ENCODE results near the gene PLEKHF1. TPM values are rescaled to one million over a fixed set of nuclear protein-coding genes. Genes with fewer than 3 reads are reported as not detected.

PLEKHF1 gene
- total RNA-seq, 1 experiment from 2014 or later, result 2.0 TPM

DNA sequence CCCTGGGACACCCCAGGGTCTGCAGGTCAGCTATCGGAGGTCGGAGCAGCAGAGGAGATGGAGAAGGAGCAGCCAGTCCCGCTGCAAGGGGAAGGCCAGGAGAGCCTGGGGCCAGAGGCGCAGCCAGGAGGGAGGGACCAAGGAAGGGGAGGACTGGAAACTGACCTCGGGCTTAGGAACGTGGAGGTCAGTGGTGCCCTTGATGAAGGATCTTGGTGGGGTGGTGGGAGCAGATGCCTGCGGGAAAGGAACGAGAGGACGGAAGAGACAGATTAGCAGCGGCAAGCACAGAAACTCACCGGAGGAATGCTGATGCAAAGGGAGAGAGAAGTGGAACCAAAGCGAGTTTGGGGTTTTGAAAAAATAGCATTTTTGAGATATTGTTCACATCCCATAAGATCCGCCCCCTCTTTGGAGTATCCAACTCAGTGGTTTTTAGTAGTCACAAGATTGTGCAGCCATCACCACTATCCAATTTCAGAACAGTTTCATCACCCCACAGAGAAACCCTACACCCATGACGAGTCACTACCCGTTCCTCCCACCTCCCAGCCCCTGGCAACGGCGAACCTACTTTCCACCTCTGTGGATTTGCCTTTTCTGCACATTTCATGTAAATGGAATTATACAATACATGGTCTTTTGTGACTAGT lies 22.1 kb downstream of the PLEKHF1 start:
- peak; percentile 62 to 75 for DNase-seq

DNA sequence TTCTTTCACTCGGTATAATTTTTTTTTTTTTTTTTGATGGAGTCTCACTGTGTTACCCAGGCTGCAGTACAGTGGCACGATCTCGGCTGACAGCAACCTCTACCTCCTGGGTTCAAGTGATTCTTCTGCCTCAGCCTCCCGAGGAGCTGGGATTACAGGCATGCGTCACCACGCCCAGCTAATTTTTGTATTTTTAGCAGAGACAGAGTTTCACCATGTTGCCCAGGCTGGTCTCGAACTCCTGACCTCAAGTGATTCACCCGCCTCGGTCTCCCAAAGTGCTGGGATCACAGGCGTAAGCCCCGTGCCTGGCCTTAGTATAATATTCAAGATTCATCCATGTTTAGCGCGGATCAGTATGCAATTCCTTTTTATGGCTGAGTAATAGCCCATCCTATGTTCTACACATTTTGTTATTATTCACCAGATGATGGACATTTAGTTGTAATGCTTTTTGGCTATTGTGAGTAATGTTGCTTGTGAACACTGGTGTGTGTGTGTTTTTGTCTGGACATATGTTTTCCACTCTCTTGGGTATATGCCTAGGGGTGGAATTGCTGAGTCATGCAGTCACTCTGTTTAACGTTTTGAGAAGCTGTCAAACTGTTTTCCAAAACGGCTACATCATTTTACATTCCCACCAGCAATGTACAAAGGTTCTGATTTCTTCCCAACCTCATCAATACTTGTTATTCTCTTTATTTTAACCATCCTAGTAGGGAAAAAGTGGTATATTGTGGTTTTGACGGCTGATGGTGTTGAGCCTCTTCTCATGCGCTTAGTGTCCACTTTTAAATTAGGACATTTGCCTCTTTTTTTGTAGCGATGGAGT lies 22.9 kb downstream of the PLEKHF1 start:
- Histone ChIP-seq H3K27ac (peak overlapping the region; percentile 27; the same call in 1 of the 2 replicates), H3K9me3 (replicated peaks) (no peaks in the 10 kb centered on the region), H3K4me1 (peaks cover 3% of the 10 kb centered on the region; the same call in 1 of the 2 replicates), H3K36me3 (no peaks in the 10 kb centered on the region), H3K27me3 (no peaks in the 10 kb centered on the region), H3K4me3 (peak overlapping the region; percentile 39)
- DNase-seq, result no peak

More for the DNA sequence above, 22.1 kb downstream of the PLEKHF1 start:
- Histone ChIP-seq H3K9me3 (replicated peaks) (no peaks in the 10 kb centered on the region), H3K27me3 (no peaks in the 10 kb centered on the region), H3K27ac (peak overlapping the region; percentile 27), H3K4me1 (peaks cover 3% of the 10 kb centered on the region; the same call in 1 of the 2 replicates), H3K4me3 (peak overlapping the region; percentile 39), H3K36me3 (no peaks in the 10 kb centered on the region)

DNA sequence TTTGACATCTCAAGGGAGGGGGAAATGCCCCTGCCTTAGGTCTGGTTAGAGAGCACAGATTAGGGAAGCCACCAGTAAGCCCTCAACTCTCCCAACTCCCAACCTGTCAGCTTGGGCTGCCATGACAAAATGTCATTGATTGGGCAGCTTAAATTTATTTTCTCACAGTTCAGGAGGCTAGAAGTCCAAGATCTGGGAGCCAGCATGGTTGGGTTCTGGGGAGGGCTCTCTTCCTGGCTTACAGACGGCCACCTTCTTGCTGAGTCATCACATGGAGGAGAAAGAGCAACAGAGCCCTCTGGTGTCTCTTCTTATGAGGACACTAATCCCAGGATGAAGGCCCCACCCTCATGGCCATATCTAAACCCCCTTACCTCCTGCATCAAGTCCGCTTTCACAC lies 25.6 kb downstream of the PLEKHF1 start:
- no peak overlapping the region for H3K4me3 ChIP-seq
- H3K9me3 ChIP-seq (replicated peaks), result no peaks in the 10 kb centered on the region
- peak; percentile 51 to 77 for DNase-seq
- H3K27me3 ChIP-seq, result no peaks in the 10 kb centered on the region
- H3K27ac ChIP-seq, result no peak overlapping the region
- no peaks in the 10 kb centered on the region for H3K36me3 ChIP-seq
- peaks cover 3% of the 10 kb centered on the region; the same call in 1 of the 2 replicates for H3K4me1 ChIP-seq

DNA sequence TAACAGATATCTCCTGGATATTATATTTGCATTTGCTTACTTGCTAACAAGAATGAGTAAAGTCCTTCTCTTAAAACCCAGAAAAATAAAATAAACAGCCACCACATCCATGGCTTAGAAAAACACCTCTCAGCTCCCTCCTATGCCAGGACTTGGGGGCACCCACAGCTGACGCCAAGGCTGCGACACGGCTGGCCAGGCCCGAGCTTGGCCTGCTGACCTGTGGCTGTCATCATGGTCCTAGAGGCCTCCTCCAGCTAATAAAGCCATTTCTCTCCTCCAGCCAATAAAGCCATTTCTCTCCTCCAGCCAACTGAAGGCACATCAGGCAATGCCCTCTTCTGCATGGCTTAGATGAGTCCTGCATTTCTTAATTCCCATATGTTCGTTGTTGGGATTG lies 28.9 kb downstream of the PLEKHF1 start:
- H3K36me3 ChIP-seq, result no peaks in the 10 kb centered on the region
- no peak overlapping the region for H3K4me3 ChIP-seq
- H3K27me3 ChIP-seq, result no peaks in the 10 kb centered on the region
- no peaks in the 10 kb centered on the region for H3K9me3 ChIP-seq (replicated peaks)
- no peaks in the 10 kb centered on the region for H3K4me1 ChIP-seq
- H3K27ac ChIP-seq, result no peak overlapping the region
- no peak for DNase-seq

DNA sequence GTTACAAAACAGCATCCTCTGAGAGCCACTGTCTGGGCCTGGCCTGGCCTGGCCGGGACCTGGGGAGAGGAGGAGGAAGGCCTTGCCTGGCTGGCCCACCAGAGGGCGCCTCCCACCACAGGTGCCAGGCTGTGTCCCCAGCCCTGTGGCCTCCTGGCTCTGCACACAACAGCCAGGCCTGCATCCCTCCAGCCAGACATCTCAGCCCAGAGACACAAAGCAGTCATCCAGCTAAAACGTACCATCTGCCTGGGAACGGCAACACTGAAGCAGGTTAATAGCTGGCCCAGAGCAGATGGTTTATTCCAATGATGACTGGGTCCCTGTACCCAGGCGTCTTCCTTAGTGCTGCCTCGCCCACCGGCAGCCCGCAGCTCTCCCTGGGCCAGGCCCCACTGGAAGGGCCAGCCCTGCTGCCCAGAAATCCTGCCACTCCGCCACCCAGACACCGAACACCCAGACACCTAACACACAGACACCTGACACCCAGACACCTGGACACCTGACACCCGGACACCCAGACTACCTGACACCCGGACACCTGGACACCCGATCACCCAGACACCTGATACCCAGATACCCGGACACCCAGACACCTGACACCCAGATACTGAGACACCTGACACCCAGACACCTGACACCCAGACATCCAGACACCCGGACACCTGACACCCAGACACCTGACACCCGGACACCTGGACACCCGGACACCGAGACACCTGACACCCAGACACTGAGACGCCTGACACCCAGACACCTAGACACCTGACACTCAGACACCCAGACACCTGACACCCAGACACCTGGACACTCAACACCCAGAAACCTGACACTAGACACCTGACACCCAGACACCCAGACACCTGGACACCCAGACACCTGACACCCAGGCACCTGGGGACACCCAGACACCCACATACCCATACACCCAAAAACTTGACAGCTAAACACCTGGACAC lies 29.7 kb downstream of the PLEKHF1 start:
- Histone ChIP-seq H3K4me1 (no peaks in the 10 kb centered on the region), H3K4me3 (no peak overlapping the region), H3K36me3 (no peaks in the 10 kb centered on the region), H3K27ac (no peak overlapping the region), H3K9me3 (replicated peaks) (no peaks in the 10 kb centered on the region), H3K27me3 (no peaks in the 10 kb centered on the region)
- peak; percentile 77 to 87 for DNase-seq

DNA sequence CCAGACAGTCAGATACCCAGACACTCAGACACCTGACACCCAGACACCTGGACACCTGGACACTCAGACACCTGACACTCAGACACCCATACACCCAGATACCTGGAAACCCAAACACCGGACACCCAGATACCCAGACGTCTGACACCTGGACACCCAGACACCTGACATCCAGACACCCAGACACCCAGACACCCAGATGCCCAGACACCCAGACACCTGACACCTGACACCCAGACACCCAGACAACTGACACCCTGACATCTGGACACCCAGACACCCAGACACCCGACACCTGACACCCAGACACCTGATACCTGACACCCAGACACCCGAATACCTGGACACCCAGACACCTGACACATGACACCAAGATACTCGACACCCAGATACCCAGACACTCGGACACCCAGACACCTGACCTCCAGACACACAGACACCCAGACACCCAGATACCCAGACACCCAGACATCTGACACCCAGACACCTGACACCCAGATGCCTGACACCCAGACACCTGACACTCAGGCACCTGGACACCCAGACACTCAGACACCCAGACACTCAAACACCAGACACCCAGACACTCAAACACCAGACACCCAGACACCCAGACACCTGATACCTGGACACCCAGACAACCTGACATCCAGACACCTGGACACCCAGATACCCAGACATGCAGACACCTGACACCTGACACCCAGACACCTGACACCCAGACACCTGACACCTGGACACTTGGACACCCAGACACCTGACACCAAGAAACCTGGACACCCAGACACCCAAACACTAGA lies 30.7 kb downstream of the PLEKHF1 start:
- no peak for DNase-seq
- H3K36me3 ChIP-seq, result no peaks in the 10 kb centered on the region
- no peaks in the 10 kb centered on the region for H3K27me3 ChIP-seq
- H3K27ac ChIP-seq, result no peak overlapping the region
- no peaks in the 10 kb centered on the region for H3K9me3 ChIP-seq (replicated peaks)
- H3K4me3 ChIP-seq, result no peak overlapping the region
- H3K4me1 ChIP-seq, result no peaks in the 10 kb centered on the region

DNA sequence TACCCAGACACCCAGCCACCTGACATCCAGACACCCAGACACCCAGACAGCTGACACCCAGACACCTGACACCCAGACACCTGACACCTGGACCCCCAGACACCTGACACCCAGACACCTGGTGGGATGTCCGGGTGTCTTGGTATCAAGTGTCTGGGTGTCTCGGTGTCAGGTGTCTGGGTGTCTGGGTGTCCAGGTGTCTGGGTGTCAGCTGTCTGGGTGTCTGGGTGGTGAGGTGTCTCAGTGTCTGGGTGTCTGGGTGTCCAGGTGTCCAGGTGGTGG lies 31.2 kb downstream of the PLEKHF1 start:
- no peak overlapping the region for H3K27ac ChIP-seq
- no peak for DNase-seq
- no peaks in the 10 kb centered on the region for H3K27me3 ChIP-seq
- no peak overlapping the region for H3K4me3 ChIP-seq
- H3K36me3 ChIP-seq, result no peaks in the 10 kb centered on the region
- H3K9me3 ChIP-seq (replicated peaks), result no peaks in the 10 kb centered on the region
- H3K4me1 ChIP-seq, result no peaks in the 10 kb centered on the region

DNA sequence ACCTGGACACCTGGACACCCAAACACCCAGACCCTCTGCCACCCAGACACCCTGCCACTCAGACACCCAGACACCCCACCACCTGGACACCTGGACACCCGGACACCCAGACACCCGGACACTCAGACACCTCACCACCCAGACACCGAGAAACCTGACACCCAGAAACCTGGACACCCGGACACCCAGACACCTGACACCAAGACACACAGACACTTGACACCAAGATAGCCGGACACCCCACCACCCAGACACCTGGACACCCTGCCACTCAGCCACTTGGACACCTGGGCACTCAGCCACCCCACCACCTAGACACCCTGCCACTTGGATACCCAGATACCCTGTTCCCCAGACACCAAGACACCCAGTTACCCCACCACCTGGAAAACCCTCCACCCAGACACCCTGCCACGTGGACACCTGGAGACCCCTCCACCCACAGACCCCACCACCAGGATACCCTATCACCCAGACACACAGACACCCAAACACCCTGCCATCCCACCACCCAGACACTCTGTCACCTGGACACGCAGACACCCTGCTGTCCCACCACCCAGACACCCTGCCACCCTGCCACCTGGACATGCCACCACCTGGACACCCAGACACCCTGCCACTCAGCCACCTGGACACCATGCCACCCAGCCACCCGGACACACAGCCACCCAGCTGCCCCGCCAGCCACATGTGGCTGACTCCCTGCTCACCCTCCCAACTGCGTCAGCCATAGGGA lies 32.4 kb downstream of the PLEKHF1 start:
- no peaks in the 10 kb centered on the region; the same call in 1 of the 2 replicates for H3K36me3 ChIP-seq
- DNase-seq, result no peak
- H3K27ac ChIP-seq, result no peak overlapping the region
- H3K27me3 ChIP-seq, result no peaks in the 10 kb centered on the region
- no peaks in the 10 kb centered on the region for H3K9me3 ChIP-seq (replicated peaks)
- H3K4me1 ChIP-seq, result no peaks in the 10 kb centered on the region
- H3K4me3 ChIP-seq, result no peak overlapping the region

DNA sequence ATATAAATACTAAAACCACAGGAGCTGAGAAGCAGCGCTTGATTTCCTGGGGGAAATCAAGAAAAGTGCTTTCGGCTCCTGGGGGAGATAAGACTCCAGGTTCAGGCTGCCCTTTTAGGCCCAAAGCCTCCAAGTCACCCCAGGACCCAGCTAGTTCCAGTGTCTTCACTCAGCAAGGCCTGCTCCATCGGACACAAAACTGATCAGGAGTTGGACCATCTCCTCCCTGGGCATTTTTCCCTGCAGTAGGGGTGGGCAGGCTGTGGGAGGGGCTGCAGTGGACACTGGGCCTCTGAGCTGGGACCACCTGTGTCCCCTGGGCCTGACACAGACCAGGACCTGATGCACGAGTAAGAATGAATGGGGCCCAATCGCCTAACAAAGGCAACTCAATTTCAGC lies 34.6 kb downstream of the PLEKHF1 start:
- H3K27ac ChIP-seq, result no peak overlapping the region
- no peaks in the 10 kb centered on the region for H3K27me3 ChIP-seq
- no peaks in the 10 kb centered on the region for H3K4me1 ChIP-seq
- no peak overlapping the region for H3K4me3 ChIP-seq
- no peak for DNase-seq
- H3K36me3 ChIP-seq, result no peaks in the 10 kb centered on the region; the same call in 1 of the 2 replicates
- no peaks in the 10 kb centered on the region for H3K9me3 ChIP-seq (replicated peaks)

DNA sequence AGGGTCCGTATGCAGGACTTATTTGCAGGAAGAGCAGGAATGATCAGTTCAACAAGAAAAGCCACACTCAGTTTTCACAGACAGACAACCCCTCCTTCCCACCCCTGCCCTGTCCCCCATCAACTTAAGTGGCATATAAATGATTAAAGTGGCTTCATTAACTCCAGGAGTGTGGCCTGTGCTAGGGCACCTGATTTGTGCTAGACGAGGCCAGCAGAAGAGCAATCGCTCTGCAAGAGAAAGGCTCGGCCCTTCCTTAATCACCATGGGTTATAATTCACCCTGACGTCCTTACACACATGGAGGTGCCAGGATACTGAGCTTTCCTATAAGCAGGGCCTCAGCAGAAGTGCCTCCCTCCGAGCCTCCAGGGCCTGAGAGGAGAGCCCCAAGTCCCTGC lies 35.2 kb downstream of the PLEKHF1 start:
- Histone ChIP-seq H3K4me1 (no peaks in the 10 kb centered on the region), H3K9me3 (replicated peaks) (no peaks in the 10 kb centered on the region), H3K36me3 (no peaks in the 10 kb centered on the region; the same call in 1 of the 2 replicates), H3K4me3 (no peak overlapping the region), H3K27me3 (no peaks in the 10 kb centered on the region), H3K27ac (no peak overlapping the region)
- no peak for DNase-seq

DNA sequence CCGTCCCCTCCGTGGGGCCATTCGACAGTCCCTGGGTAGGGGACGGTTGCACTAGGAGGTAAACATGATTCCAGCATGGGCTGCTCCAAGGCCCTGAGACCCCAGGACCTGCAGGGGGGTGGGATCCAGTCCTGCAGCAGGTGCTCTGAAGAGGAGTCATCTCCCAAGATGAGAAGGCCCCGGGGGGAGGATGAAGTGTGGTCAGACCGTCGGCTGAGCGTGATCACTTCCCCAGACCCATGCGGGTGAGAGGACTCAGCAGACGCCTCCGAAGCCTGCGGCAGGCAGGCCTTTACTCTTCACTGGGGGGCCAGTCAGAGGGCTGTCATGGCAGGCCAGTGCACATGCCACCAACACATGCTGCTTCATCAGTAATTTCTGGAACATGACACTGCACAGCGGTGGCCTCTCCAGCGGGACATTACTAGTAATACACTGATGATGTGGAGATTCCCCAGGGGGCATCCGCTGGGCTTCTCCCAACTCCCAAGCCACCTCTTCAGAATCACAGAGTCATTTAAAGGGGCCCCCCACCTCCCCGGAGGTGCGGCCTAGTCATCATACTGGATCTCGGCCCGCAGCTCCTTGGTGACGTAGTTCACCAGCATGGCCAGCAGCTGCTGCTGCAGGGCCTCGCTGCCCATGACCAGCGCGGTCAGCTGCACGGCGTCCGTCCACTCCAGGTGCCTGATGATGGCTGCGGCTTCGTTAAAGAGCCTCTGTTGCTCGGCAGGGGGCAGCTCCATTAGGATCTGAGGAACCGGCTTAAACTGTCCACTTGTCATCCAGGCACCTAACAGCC lies 37.1 kb downstream of the PLEKHF1 start:
- no peak for DNase-seq
- Histone ChIP-seq H3K4me1 (no peaks in the 10 kb centered on the region), H3K27ac (no peak overlapping the region), H3K36me3 (no peaks in the 10 kb centered on the region; the same call in 1 of the 2 replicates), H3K9me3 (replicated peaks) (no peaks in the 10 kb centered on the region), H3K27me3 (no peaks in the 10 kb centered on the region), H3K4me3 (no peak overlapping the region)

DNA sequence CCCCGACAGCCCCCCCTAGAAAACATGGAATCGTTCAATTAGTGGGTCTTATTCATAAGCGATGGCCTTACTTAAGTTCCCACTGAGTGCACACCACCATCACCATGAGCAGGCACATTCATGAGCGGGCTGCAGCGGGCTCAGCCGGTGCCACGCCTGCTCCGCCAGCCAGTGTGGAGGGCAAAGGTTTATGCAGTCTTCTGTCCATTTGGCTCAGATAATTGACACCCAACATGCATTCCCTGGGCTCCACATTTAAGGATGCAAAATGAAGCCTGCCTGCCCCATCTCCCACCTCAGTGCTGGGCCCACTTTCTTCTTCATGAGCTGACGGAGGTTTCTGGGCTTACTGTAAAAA lies 37.7 kb downstream of the PLEKHF1 start:
- Histone ChIP-seq H3K9me3 (replicated peaks) (no peaks in the 10 kb centered on the region), H3K4me3 (no peak overlapping the region), H3K36me3 (no peaks in the 10 kb centered on the region; the same call in 1 of the 2 replicates), H3K4me1 (no peaks in the 10 kb centered on the region), H3K27me3 (no peaks in the 10 kb centered on the region), H3K27ac (no peak overlapping the region)
- DNase-seq, result no peak
